ENCODE data around the gene PTBP3.
"Not testable (repeated sequence)": the region's sequence is repeated elsewhere in the genome, so short reads cannot be mapped to it uniquely, and the experiment has no call there.

PTBP3 gene

GRCh38 chr9:112193572-112194288 is 139.7 kb downstream of the PTBP3 start:
- no peaks in the 10 kb centered on the region for H3K36me3 ChIP-seq (ENCODE audit: insufficient read depth, low read depth, low read length)

GRCh38 chr9:112190320-112190719 is 143.1 kb downstream of the PTBP3 start:
- not testable (repeated sequence) for H3K27me3 ChIP-seq (ENCODE audit: insufficient read depth, low read length); H3K4me3 ChIP-seq (ENCODE audit: low read length); H3K27ac ChIP-seq (ENCODE audit: low read length); H3K9me3 ChIP-seq (ENCODE audit: insufficient read depth, low read depth, low read length); H3K4me1 ChIP-seq (ENCODE audit: insufficient read depth, low read length); H3K9ac ChIP-seq (ENCODE audit: low read depth, low read length); H3K36me3 ChIP-seq (ENCODE audit: insufficient read depth, low read depth, low read length)

More at GRCh38 chr9:112193572-112194288, 139.7 kb downstream of the PTBP3 start:
- H3K9me3 ChIP-seq (ENCODE audit: insufficient read depth, low read depth, low read length), result no peaks in the 10 kb centered on the region
- H3K9ac ChIP-seq (ENCODE audit: low read depth, low read length), result no peak overlapping the region
- H3K4me1 ChIP-seq (ENCODE audit: insufficient read depth, low read length), result peaks cover 9% of the 10 kb centered on the region
- no peak overlapping the region for H3K4me3 ChIP-seq (ENCODE audit: low read length)
- no peak overlapping the region for H3K27ac ChIP-seq (ENCODE audit: low read length)
- no peaks in the 10 kb centered on the region for H3K27me3 ChIP-seq (ENCODE audit: insufficient read depth, low read length)

GRCh38 chr9:112188884-112189283 is 144.5 kb downstream of the PTBP3 start:
- H3K4me1 ChIP-seq (ENCODE audit: insufficient read depth, low read length), result peaks cover 6% of the 10 kb centered on the region
- H3K36me3 ChIP-seq (ENCODE audit: insufficient read depth, low read depth, low read length), result no peaks in the 10 kb centered on the region
- no peak overlapping the region for H3K9ac ChIP-seq (ENCODE audit: low read depth, low read length)
- H3K9me3 ChIP-seq (ENCODE audit: insufficient read depth, low read depth, low read length), result no peaks in the 10 kb centered on the region
- H3K4me3 ChIP-seq (ENCODE audit: low read length), result no peak overlapping the region
- H3K27me3 ChIP-seq (ENCODE audit: insufficient read depth, low read length), result no peaks in the 10 kb centered on the region
- H3K27ac ChIP-seq (ENCODE audit: low read length), result no peak overlapping the region

GRCh38 chr9:112187404-112187803 is 146.0 kb downstream of the PTBP3 start:
- no peak overlapping the region for H3K27ac ChIP-seq (ENCODE audit: low read length)
- H3K9ac ChIP-seq (ENCODE audit: low read depth, low read length), result no peak overlapping the region
- no peaks in the 10 kb centered on the region for H3K9me3 ChIP-seq (ENCODE audit: insufficient read depth, low read depth, low read length)
- no peaks in the 10 kb centered on the region for H3K36me3 ChIP-seq (ENCODE audit: insufficient read depth, low read depth, low read length)
- H3K27me3 ChIP-seq (ENCODE audit: insufficient read depth, low read length), result no peaks in the 10 kb centered on the region
- no peaks in the 10 kb centered on the region for H3K4me1 ChIP-seq (ENCODE audit: insufficient read depth, low read length)
- H3K4me3 ChIP-seq (ENCODE audit: low read length), result no peak overlapping the region

GRCh38 chr9:112186695-112187094 is 146.7 kb downstream of the PTBP3 start:
- Histone ChIP-seq H3K27ac (ENCODE audit: low read length) (no peak overlapping the region), H3K9me3 (ENCODE audit: insufficient read depth, low read depth, low read length) (no peaks in the 10 kb centered on the region), H3K4me1 (ENCODE audit: insufficient read depth, low read length) (no peaks in the 10 kb centered on the region), H3K4me3 (ENCODE audit: low read length) (no peak overlapping the region), H3K9ac (ENCODE audit: low read depth, low read length) (no peak overlapping the region), H3K36me3 (ENCODE audit: insufficient read depth, low read depth, low read length) (no peaks in the 10 kb centered on the region), H3K27me3 (ENCODE audit: insufficient read depth, low read length) (no peaks in the 10 kb centered on the region)

GRCh38 chr9:112184946-112185345 is 148.5 kb downstream of the PTBP3 start:
- Histone ChIP-seq H3K27ac (ENCODE audit: low read length) (no peak overlapping the region), H3K9me3 (ENCODE audit: insufficient read depth, low read depth, low read length) (no peaks in the 10 kb centered on the region), H3K27me3 (ENCODE audit: insufficient read depth, low read length) (no peaks in the 10 kb centered on the region), H3K4me3 (ENCODE audit: low read length) (no peak overlapping the region), H3K4me1 (ENCODE audit: insufficient read depth, low read length) (peaks cover 6% of the 10 kb centered on the region), H3K36me3 (ENCODE audit: insufficient read depth, low read depth, low read length) (no peaks in the 10 kb centered on the region), H3K9ac (ENCODE audit: low read depth, low read length) (no peak overlapping the region)

- Histone ChIP-seq H3K4me3 (ENCODE audit: low read length) (no peak overlapping the region), H3K9me3 (ENCODE audit: insufficient read depth, low read depth, low read length) (no peaks in the 10 kb centered on the region), H3K9ac (ENCODE audit: low read depth, low read length) (no peak overlapping the region), H3K27me3 (ENCODE audit: insufficient read depth, low read length) (no peaks in the 10 kb centered on the region), H3K27ac (ENCODE audit: low read length) (no peak overlapping the region), H3K4me1 (ENCODE audit: insufficient read depth, low read length) (peaks cover 6% of the 10 kb centered on the region), H3K36me3 (ENCODE audit: insufficient read depth, low read depth, low read length) (no peaks in the 10 kb centered on the region)
These were observed 149.2 kb downstream of the PTBP3 start for GRCh38 chr9:112184221-112184620.

GRCh38 chr9:112180387-112180881 is 153.0 kb downstream of the PTBP3 start:
- peaks cover 23% of the 10 kb centered on the region for H3K27me3 ChIP-seq (ENCODE audit: insufficient read depth, low read length)

GRCh38 chr9:112179816-112180215 is 153.6 kb downstream of the PTBP3 start:
- Histone ChIP-seq H3K27me3 (ENCODE audit: insufficient read depth, low read length) (peaks cover 27% of the 10 kb centered on the region), H3K4me1 (ENCODE audit: insufficient read depth, low read length) (peaks cover 6% of the 10 kb centered on the region), H3K9me3 (ENCODE audit: insufficient read depth, low read depth, low read length) (no peaks in the 10 kb centered on the region), H3K36me3 (ENCODE audit: insufficient read depth, low read depth, low read length) (no peaks in the 10 kb centered on the region), H3K27ac (ENCODE audit: low read length) (no peak overlapping the region), H3K4me3 (ENCODE audit: low read length) (no peak overlapping the region), H3K9ac (ENCODE audit: low read depth, low read length) (no peak overlapping the region)

More at GRCh38 chr9:112180387-112180881, 153.0 kb downstream of the PTBP3 start:
- H3K27ac ChIP-seq (ENCODE audit: low read length), result no peak overlapping the region
- H3K9me3 ChIP-seq (ENCODE audit: insufficient read depth, low read depth, low read length), result no peaks in the 10 kb centered on the region
- no peak overlapping the region for H3K9ac ChIP-seq (ENCODE audit: low read depth, low read length)
- H3K4me3 ChIP-seq (ENCODE audit: low read length), result no peak overlapping the region
- H3K4me1 ChIP-seq (ENCODE audit: insufficient read depth, low read length), result peaks cover 6% of the 10 kb centered on the region
- H3K36me3 ChIP-seq (ENCODE audit: insufficient read depth, low read depth, low read length), result no peaks in the 10 kb centered on the region

- H3K9me3 ChIP-seq (ENCODE audit: insufficient read depth, low read depth, low read length), result no peaks in the 10 kb centered on the region
- no peak overlapping the region for H3K27ac ChIP-seq (ENCODE audit: low read length)
- H3K4me1 ChIP-seq (ENCODE audit: insufficient read depth, low read length), result peaks cover 10% of the 10 kb centered on the region
- H3K9ac ChIP-seq (ENCODE audit: low read depth, low read length), result no peak overlapping the region
- no peaks in the 10 kb centered on the region for H3K36me3 ChIP-seq (ENCODE audit: insufficient read depth, low read depth, low read length)
- no peak overlapping the region for H3K4me3 ChIP-seq (ENCODE audit: low read length)
- H3K27me3 ChIP-seq (ENCODE audit: insufficient read depth, low read length), result peaks cover 47% of the 10 kb centered on the region
These were observed 156.9 kb downstream of the PTBP3 start for GRCh38 chr9:112176524-112176923.

- Histone ChIP-seq H3K4me3 (ENCODE audit: low read length) (peak overlapping the region; percentile 87), H3K9me3 (ENCODE audit: insufficient read depth, low read depth, low read length) (no peaks in the 10 kb centered on the region), H3K27ac (ENCODE audit: low read length) (no peak overlapping the region), H3K4me1 (ENCODE audit: insufficient read depth, low read length) (peaks cover 10% of the 10 kb centered on the region), H3K9ac (ENCODE audit: low read depth, low read length) (no peak overlapping the region), H3K27me3 (ENCODE audit: insufficient read depth, low read length) (peaks cover 47% of the 10 kb centered on the region), H3K36me3 (ENCODE audit: insufficient read depth, low read depth, low read length) (no peaks in the 10 kb centered on the region)
These were observed 157.6 kb downstream of the PTBP3 start for GRCh38 chr9:112175796-112176315.
